Panc1 (cell line): ENCODE results near the gene ARHGAP12. TPM values are rescaled to one million over a fixed set of nuclear protein-coding genes. Genes with fewer than 3 reads are reported as not detected.

Experiments used
- ATAC-seq: fragments of 200-7000 bp; cut with Tn5 transposase; 2 replicates; pipeline ENCODE4 v1.9.1; 2020; ENCODE audit warnings: mild to moderate bottlenecking, moderate library complexity
- BruUV-seq: library from RNA; stranded (reverse); fragments of 400-500 nt; replicated peaks from 2 replicates; lab custom pipeline; 2021; lab: Mats Ljungman, UMichigan
- CTCF ChIA-PET: fragments of 300-600 bp; sonication (Branson Sonifier 250); formaldehyde crosslinking; loops from one replicate; lab custom pipeline; 2022; ENCODE audit warnings: antibody characterized with exemption; lab: Charles Lee
- POLR2A ChIA-PET: fragments of 300-600 bp; sonication (Branson Sonifier 250); formaldehyde crosslinking; loops from one replicate; lab custom pipeline; 2022; ENCODE audit warnings: antibody characterized with exemption; lab: Charles Lee
- DNase-seq: peaks from one replicate; pipeline ENCODE4 v3.0.0-alpha.2; 2010; ENCODE audit warnings: low read depth, low spot score
- H3K27ac ChIP-seq: 2 replicates; pipeline ENCODE4 v1.5.1; 2011; ENCODE audit warnings: mild to moderate bottlenecking, low read length, inconsistent platforms
- H3K27me3 ChIP-seq: fragments of 200-500 bp; sonication (Bioruptor generic); 2 replicates; pipeline ENCODE4 v1.6.0; 2014; ENCODE audit warnings: low read length, inconsistent platforms; ENCODE audit not compliant: control insufficient read depth, insufficient read depth
- H3K36me3 ChIP-seq: fragments of 200-500 bp; sonication (Bioruptor generic); 2 replicates; pipeline ENCODE4 v1.5.1; 2014; ENCODE audit warnings: inconsistent platforms, mild to moderate bottlenecking, low read length, moderate library complexity; ENCODE audit not compliant: control insufficient read depth, insufficient read depth
- H3K4me1 ChIP-seq: 2 replicates; pipeline ENCODE4 v1.5.1; 2011; ENCODE audit warnings: inconsistent platforms, mild to moderate bottlenecking, low read length, moderate library complexity; ENCODE audit not compliant: control insufficient read depth, insufficient read depth
- H3K4me3 ChIP-seq, 2 experiments: 2 replicates each; pipeline ENCODE4 v1.5.1; 2011 to 2012; ENCODE audit warnings: low read depth in 2 of 2, low read length in 2 of 2, mild to moderate bottlenecking in 2 of 2, inconsistent platforms in 1 of 2, moderate library complexity in 1 of 2
- H3K9me3 ChIP-seq: fragments of 200-500 bp; sonication (Bioruptor generic); 2 replicates; pipeline ENCODE4 v1.5.1; 2014; ENCODE audit warnings: low read depth, mild to moderate bottlenecking, inconsistent platforms, low read length, moderate library complexity; ENCODE audit not compliant: control insufficient read depth, insufficient read depth
- CTCF ChIP-seq: fragments of 450-650 bp; IDR thresholded peaks from 2 replicates; pipeline ENCODE4 v1.5.1; 2017; ENCODE audit warnings: mild to moderate bottlenecking
- POLR2AphosphoS5 ChIP-seq: IDR thresholded peaks from 2 replicates; pipeline ENCODE4 v1.6.1; 2012; ENCODE audit warnings: mild to moderate bottlenecking, low read depth, low read length, moderate library complexity
- REST ChIP-seq, 2 experiments: IDR thresholded peaks; 2 replicates each; pipeline ENCODE4 v1.6.1; 2011 to 2012; ENCODE audit warnings: low read depth in 2 of 2, control low read depth in 1 of 2, low read length in 1 of 2, mild to moderate bottlenecking in 1 of 2, moderate library complexity in 1 of 2; ENCODE audit not compliant: insufficient read depth in 1 of 2
- SIN3A ChIP-seq: IDR thresholded peaks from 2 replicates; pipeline ENCODE4 v1.6.1; 2012; ENCODE audit warnings: low read depth, mild to moderate bottlenecking, low read length, moderate library complexity, borderline replicate concordance; ENCODE audit not compliant: insufficient read depth
- TCF7L2 ChIP-seq: IDR thresholded peaks from 2 replicates; pipeline ENCODE4 v1.6.1; 2011; ENCODE audit warnings: mild to moderate bottlenecking, low read depth, low read length, inconsistent platforms
- in situ Hi-C: cut with HindIII; loops from 2 replicates; pipeline ENCODE4 v1.10.0; 2016; ENCODE audit warnings: low sequenced_read_pairs, low pct_unique_long_range_greater_than_20kb
- intact Hi-C: fragments of 100-400 bp; cut with micrococcal nuclease; formaldehyde crosslinking; loops from one replicate; pipeline ENCODE4 v1.10.0; 2022; ENCODE audit not compliant: unreplicated experiment
- total RNA-seq: library from RNA; stranded (reverse); gene quantifications from one replicate; pipeline ENCODE4 v1.2.1, GENCODE V29; 2021; ENCODE audit not compliant: unreplicated experiment

The ARHGAP12 gene
- total RNA-seq, 1 experiment from 2014 or later = 22.9 TPM

GRCh38 chr10:31759124-31759798 is 169.4 kb downstream of the ARHGAP12 start:
- H3K9me3 ChIP-seq = no peaks in the 10 kb centered on the region
- intact Hi-C loops (no loop called here), in situ Hi-C loops (no loop called here)
- CTCF ChIA-PET = no interaction called here
- H3K27me3 ChIP-seq = no peaks in the 10 kb centered on the region
- H3K4me1 ChIP-seq = peaks cover 51% of the 10 kb centered on the region
- ATAC-seq (no peak), DNase-seq (no peak)
- no TSS peak for BruUV-seq
- H3K36me3 ChIP-seq = no peaks in the 10 kb centered on the region
- peak overlapping the region; percentile 93 for H3K27ac ChIP-seq
- POLR2A ChIA-PET = no interaction called here
- TF ChIP-seq TCF7L2 = no peak
- no peak for TF ChIP-seq CTCF
- H3K4me3 ChIP-seq = peak overlapping the region; percentile 70 to 73

GRCh38 chr10:31758495-31758894 is 170.1 kb downstream of the ARHGAP12 start:
- H3K36me3 ChIP-seq = no peaks in the 10 kb centered on the region
- in situ Hi-C loops = no loop called here
- POLR2A ChIA-PET = no interaction called here
- H3K27me3 ChIP-seq = no peaks in the 10 kb centered on the region
- H3K4me1 ChIP-seq = peaks cover 51% of the 10 kb centered on the region
- peak overlapping the region; percentile 93 for H3K27ac ChIP-seq
- TF ChIP-seq CTCF (no peak), SIN3A (no peak), POLR2AphosphoS5 (no peak), REST (IDR thresholded peaks at IDR 0.05; ENCODE audit: insufficient read depth in 1 of 2, low read depth in 2 of 2, low read length in 1 of 2) (no peak), TCF7L2 (no peak)
- DNase-seq (no peak), ATAC-seq (no peak)
- intact Hi-C loops = no loop called here
- no peaks in the 10 kb centered on the region for H3K9me3 ChIP-seq
- no peak overlapping the region for H3K4me3 ChIP-seq
- TSS peak; percentile 93 for BruUV-seq
- CTCF ChIA-PET = no interaction called here
